ENCODE data around the gene MOGAT1. TPM values are rescaled to one million over a fixed set of nuclear protein-coding genes. Genes with fewer than 3 reads are reported as not detected.

MOGAT1 gene
- total RNA-seq, 1 donor from 2014 or later = 2.2 TPM

DNA sequence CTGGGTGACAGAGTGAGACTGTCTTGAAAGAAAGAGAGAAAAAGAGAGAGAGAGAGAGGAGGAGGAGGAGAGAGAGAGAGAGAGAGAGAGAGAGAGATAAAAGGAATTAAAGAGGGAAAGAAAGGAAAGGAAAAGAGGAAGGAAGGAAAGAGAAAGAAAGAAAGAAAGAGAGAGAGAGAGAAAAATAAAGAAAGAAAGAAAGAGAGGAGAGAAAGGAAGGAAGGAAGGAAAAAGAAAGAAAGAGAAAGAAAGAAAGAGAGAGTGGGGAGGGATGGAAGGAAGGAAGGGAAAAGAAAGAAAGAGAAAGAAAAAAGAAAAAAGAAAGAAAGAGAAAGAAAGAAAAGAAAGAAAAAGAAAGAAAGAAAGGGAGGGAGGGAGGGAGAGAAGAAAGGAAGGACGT, 29.8 kb downstream of the MOGAT1 start:
- H3K4me3 ChIP-seq = no peak overlapping the region
- intact Hi-C loops (cut with DNase I) = loop anchor here (10.0 kb wide), 1 partner anchor 204 kb away; no protein-coding TSS in a partner anchor
- no peak overlapping the region for H3K27ac ChIP-seq
- no peak for DNase-seq
- H3K27me3 ChIP-seq = no peaks in the 10 kb centered on the region
- H3K9me3 ChIP-seq = no peaks in the 10 kb centered on the region
- no peaks in the 10 kb centered on the region for H3K4me1 ChIP-seq
- ATAC-seq = no peak
- TF ChIP-seq, protein P1, sequence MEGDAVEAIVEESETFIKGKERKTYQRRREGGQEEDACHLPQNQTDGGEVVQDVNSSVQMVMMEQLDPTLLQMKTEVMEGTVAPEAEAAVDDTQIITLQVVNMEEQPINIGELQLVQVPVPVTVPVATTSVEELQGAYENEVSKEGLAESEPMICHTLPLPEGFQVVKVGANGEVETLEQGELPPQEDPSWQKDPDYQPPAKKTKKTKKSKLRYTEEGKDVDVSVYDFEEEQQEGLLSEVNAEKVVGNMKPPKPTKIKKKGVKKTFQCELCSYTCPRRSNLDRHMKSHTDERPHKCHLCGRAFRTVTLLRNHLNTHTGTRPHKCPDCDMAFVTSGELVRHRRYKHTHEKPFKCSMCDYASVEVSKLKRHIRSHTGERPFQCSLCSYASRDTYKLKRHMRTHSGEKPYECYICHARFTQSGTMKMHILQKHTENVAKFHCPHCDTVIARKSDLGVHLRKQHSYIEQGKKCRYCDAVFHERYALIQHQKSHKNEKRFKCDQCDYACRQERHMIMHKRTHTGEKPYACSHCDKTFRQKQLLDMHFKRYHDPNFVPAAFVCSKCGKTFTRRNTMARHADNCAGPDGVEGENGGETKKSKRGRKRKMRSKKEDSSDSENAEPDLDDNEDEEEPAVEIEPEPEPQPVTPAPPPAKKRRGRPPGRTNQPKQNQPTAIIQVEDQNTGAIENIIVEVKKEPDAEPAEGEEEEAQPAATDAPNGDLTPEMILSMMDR (IDR thresholded peaks at IDR 0.05) = no peak
- no peaks in the 10 kb centered on the region for H3K36me3 ChIP-seq

DNA sequence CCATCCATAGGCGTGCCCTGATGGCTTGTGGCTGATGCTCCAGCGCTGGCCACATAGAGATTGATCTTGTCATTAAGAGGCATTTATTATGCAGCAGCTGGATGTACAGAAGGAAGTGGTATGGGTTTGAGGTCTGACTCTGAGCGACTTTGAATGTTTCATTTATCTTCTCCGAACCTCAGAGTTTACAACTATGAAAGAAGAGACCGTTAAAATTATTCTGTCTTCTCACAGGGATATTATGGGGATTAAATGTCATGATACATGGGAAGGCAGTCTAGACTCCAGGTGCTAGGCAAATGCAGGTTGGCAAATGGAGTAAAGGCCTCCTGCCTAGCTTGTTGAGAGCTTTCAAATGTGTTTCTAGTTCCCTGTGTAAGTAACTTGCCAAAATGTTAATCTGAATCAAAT, 30.3 kb downstream of the MOGAT1 start:
- DNase-seq (no peak), ATAC-seq (no peak)
- Histone ChIP-seq H3K4me1 (no peaks in the 10 kb centered on the region), H3K27me3 (no peaks in the 10 kb centered on the region), H3K4me3 (no peak overlapping the region), H3K27ac (no peak overlapping the region), H3K36me3 (no peaks in the 10 kb centered on the region), H3K9me3 (no peaks in the 10 kb centered on the region)
- intact Hi-C loops (cut with DNase I) = loop anchor here (10.0 kb wide), 1 partner anchor 203 kb away; no protein-coding TSS in a partner anchor
- TF ChIP-seq, protein P1 (IDR thresholded peaks at IDR 0.05) = no peak

DNA sequence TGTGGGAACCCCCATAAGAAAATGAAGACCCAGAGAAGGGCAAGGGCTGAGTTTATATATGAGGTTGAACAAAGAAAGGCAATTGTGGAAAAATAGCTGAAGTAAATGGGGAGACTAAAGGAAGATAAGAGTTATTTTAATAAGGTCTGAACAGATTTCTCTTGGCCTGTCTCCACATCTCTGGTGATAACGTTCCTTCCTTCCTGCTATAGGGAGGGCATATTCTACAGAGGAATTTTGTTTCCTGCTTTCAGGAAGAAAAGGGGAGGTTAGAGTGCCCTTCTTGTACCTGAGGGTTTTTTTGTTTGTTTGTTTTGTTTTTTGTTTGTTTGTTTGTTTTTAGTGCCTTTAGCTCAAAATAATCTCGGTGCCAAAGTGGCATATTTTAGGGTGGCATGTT, 31.6 kb downstream of the MOGAT1 start:
- DNase-seq (no peak), ATAC-seq (no peak)
- H3K27ac ChIP-seq = no peak overlapping the region
- no peaks in the 10 kb centered on the region for H3K9me3 ChIP-seq
- intact Hi-C loops (cut with DNase I) = loop anchor here (10.0 kb wide), 1 partner anchor 202 kb away; no protein-coding TSS in a partner anchor
- TF ChIP-seq, protein P1 (IDR thresholded peaks at IDR 0.05) = no peak
- no peak overlapping the region for H3K4me3 ChIP-seq
- H3K27me3 ChIP-seq = no peaks in the 10 kb centered on the region
- no peaks in the 10 kb centered on the region for H3K36me3 ChIP-seq
- H3K4me1 ChIP-seq = no peaks in the 10 kb centered on the region

DNA sequence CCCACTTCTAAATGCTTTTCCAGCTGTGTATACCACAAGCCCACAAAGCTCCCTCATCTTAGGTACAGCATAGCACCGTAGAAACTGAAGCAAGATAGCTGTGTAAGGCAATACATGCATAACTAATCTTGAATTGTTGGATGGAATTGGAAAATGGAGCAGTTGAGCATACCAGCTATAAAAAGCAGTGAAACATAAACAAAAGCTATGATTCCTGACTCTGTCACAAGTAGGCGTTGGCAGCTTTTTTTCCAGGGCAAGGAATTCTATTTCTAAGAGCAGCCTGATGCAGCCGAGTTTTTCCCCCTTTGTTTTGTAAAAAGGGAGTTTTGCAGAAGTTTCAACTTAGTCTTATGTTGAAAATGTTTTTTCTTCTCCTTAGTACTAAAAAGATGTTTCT, 32.4 kb downstream of the MOGAT1 start:
- no peak for DNase-seq
- Histone ChIP-seq H3K36me3 (no peaks in the 10 kb centered on the region), H3K27me3 (no peaks in the 10 kb centered on the region), H3K9me3 (no peaks in the 10 kb centered on the region), H3K4me3 (no peak overlapping the region), H3K4me1 (peaks cover 5% of the 10 kb centered on the region), H3K27ac (no peak overlapping the region)
- TF ChIP-seq, protein P1 (IDR thresholded peaks at IDR 0.05) = no peak
- intact Hi-C loops (cut with DNase I) = loop anchor here (10.0 kb wide), 1 partner anchor 201 kb away; no protein-coding TSS in a partner anchor
- ATAC-seq = no peak

DNA sequence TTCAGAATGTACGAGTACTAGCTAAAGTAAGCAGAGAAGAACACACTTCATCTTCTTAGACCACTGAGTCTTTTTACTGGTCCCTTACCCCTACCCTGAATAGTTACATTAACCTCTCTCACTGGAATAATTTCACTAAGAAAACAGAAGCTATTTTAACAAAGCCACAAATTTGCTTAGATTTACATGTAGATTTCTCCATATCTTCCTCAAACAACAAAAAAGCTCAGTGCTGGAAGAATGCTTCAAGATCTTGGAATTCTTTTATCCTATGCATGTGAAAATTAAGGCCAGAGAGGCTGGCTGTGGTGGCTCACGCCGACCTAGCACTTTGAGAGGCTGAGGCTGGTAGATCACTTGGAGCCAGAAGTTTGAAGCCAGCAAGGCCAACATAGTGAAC, 35.2 kb downstream of the MOGAT1 start:
- Histone ChIP-seq H3K9me3 (no peaks in the 10 kb centered on the region), H3K4me3 (no peak overlapping the region), H3K27ac (no peak overlapping the region), H3K36me3 (no peaks in the 10 kb centered on the region), H3K27me3 (no peaks in the 10 kb centered on the region), H3K4me1 (peaks cover 9% of the 10 kb centered on the region)
- intact Hi-C loops (cut with DNase I) = loop anchor here (10.0 kb wide), 1 partner anchor 198 kb away; no protein-coding TSS in a partner anchor
- ATAC-seq (no peak), DNase-seq (no peak)
- TF ChIP-seq, protein P1 (IDR thresholded peaks at IDR 0.05) = no peak
